DND-41 (cell line): ENCODE results near the gene GLMP.

Experiments used
- CTCF ChIP-seq: IDR thresholded peaks from 2 replicates; pipeline ENCODE4 v1.5.1; 2012; ENCODE audit warnings: borderline replicate concordance, low read length, moderate library complexity, mild to moderate bottlenecking; ENCODE audit not compliant: poor library complexity, severe bottlenecking; ENCODE audit errors: extremely low read depth
- EZH2 ChIP-seq: IDR thresholded peaks from 3 replicates; pipeline ENCODE4 v1.6.1; 2012; ENCODE audit warnings: borderline replicate concordance, low read depth, mild to moderate bottlenecking, moderate library complexity, low read length, inconsistent platforms; ENCODE audit not compliant: severe bottlenecking

DNA sequence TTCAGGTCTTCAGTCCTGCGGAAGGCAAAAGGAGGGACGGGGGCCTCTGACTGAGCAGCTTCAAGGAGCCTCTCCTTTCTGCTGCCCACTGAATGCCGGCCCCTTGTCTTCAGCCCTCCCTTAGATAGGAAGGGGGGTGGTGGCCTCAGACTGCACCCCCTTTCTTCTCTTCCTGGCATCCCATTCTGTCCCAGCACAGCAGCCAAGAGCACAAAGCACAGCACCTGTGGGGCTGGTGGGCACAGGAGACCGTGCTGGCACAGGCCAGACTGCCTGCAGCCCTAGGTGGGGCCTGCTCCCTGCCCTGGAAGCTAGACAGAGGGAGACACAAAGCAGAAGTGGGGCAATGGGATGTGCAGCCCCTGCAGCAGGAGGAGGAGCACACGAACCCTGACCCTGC, 45.9 kb downstream of the GLMP start:
- no peak for TF ChIP-seq CTCF
- TF ChIP-seq EZH2 = no peak
